GM19240 (cell line): Measurements from ENCODE around the gene TEX261.
"Not testable (repeated sequence)": the region's sequence is repeated elsewhere in the genome, so short reads cannot be mapped to it uniquely, and the experiment has no call there.

Experiments used
- DNase-seq: peaks from one replicate; pipeline ENCODE4 v3.0.0; 2011; ENCODE audit warnings: low spot score; ENCODE audit not compliant: insufficient read length

TEX261 gene

GRCh38 chr2:71000780-71001591 lies 6.3 kb upstream of the TEX261 start:
- peak; percentile 69 for DNase-seq

DNA sequence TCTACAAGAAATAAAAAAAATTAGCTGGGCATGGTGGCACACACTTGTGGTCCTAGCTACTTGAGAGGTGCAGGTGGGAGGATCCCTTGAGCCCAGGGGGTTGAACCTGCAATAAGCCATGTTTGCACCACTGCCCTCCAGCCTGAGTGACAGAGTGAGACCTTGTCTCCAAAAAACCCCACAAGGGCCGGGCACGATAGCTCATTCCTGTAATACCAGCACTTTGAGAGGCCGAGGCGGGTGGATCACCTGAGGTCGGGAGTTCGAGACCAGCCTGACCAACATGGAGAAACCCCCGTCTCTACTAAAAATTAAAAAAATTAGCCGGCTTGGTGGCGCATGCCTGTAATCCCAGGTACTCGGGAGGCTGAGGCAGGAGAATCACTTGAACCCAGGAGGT lies 5.3 kb upstream of the TEX261 start:
- DNase-seq: not testable (repeated sequence)

- no peak for DNase-seq
Measured at GRCh38 chr2:70999362-70999761, 4.7 kb upstream of the TEX261 start.

GRCh38 chr2:70998885-70999284 lies 4.2 kb upstream of the TEX261 start:
- DNase-seq: not testable (repeated sequence)

GRCh38 chr2:70995426-70995729 lies 705 bp upstream of the TEX261 start:
- peak; percentile 51 for DNase-seq

DNA sequence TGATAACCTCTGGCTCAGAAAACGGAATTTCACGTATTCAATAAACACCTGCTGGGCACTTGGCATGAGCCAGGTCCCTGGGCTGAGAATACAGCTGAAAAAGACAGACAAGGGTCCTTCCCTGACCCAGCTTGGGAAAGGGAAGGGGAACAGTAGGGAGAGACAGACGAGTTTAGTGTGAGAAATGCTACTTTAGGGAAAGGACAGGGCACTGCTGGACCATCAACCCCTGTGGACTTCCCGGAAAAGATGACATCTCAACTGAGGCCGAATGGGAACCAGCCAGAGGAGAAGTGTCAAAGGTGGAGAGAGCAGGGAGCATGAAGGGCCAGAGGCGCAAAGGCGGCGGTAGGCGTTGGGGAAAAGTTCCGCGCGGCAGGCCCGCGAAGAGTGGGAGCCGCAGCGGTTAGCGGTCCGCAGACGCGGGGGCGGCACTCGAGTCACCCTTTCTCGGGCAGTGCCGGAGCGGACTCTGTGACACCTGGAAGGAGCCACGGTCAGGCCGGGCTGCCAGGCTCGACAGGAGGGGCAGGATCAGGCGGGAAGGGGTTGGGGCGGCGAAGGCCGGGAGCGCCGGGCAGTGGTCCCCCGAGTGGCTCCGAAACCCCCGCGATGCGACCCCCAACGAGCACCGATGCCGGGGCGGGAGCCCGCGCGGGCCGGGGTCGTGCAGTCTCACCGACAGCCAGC lies 519 bp downstream of the TEX261 start:
- no peak for DNase-seq

GRCh38 chr2:70992945-70993853 lies 1.5 kb downstream of the TEX261 start:
- DNase-seq: no peak

- DNase-seq: no peak
Measured at GRCh38 chr2:70991742-70992141, 2.9 kb downstream of the TEX261 start.

GRCh38 chr2:70991142-70991541 lies 3.5 kb downstream of the TEX261 start:
- no peak for DNase-seq

GRCh38 chr2:70990216-70990615 lies 4.5 kb downstream of the TEX261 start:
- no peak for DNase-seq

DNA sequence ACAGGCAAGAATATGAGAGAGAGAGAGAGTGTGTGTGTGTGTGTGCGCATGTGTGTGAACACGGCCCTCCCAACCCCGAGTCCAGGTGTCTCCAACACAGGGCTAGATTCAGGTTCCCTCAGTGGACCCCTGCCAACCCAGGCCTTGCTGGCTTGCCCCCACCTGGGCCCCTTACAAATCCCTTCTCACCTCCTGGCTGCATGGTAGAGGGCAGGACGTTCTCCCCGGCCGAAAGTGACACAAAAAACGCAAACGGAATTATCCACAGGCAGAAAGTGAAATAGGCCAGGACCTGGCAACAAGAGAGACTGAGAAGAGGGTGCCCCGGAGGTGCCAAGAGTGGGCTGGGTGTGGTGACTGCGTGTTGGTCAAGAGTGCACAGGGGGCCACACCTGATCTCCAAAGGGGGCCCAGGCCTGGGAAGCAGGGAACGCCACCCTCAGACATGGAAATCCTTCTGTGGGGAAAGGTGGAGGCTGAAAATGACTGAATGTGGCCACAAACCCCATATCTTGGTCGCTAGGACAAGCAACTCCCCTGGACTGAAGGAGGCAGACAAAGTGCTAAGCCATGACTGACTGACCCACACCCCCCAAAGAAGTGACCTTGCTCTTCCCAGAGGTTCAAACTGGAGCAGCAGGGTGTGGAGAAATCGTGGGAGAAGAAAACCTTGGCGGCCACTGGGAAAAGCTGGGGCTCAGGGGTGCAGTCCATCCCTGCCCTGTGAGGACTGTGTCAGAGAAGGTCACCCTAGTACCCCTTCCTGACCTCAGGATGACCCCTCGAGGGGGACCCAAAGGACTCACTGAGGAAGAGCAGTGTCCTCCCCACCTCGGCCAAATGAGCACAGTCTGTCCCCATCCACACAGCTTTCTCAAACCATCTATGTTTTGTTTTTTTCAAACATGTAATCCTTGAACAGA lies 5.7 kb downstream of the TEX261 start:
- DNase-seq: no peak

DNA sequence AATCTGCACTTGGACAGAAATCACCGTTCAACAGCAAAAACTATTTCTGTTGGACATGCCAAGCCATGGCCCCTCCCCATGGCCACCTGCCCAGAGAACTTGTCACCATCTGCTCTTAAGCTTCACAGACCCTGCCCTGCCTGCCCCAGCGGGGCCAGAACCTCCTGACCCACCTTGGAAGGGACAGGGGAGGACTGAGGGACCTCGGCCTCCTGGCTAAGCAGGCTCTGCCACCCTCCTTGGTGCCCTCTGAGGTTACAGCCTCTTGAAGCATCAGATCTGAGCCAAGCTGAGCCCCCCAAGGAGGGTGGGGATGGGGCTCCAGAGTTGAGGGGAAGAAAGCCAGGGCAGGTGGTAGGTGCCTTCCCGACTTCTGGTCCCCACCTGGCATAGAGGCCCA lies 6.5 kb downstream of the TEX261 start:
- no peak for DNase-seq

DNA sequence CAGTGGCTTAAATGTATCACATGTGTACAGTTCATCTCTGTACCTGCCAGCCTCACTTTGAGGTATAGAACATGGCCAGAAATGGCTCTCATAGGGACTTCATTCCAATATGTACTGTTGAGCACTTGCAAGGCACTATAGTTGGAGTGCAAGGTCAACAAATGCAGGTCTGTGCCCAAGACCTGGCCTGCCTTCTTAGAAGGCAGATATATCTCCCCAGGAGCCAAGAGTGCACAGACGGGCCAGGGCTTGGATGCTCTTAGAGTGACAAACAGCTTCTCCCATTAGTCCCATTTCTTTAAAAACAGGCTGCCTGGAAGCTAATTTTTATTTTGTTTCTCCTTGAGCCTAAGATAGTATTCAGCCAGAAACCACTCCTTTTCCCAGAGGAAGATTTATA lies 7.3 kb downstream of the TEX261 start:
- no peak for DNase-seq

- DNase-seq: no peak
Measured at GRCh38 chr2:70986499-70987189, 8.0 kb downstream of the TEX261 start.

DNA sequence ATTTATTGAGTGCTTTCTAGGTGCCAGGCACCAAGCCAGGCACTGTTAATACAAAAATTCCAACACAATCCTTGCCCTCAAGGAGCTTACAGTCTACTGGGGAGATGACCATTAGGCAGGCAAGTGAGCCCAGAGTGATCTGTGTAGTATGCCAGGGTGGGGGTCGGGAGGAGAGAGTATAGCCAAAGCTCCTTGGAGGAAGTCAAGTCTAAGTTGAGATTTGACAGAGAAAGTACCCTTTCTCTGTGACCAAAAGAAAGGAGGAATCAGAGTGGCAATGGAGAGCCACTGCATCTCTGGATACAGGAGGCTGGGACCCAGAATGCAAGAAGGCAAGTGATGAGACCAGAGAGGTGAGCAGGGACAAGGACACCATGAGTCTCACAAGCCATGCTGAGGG lies 8.7 kb downstream of the TEX261 start:
- no peak for DNase-seq

DNA sequence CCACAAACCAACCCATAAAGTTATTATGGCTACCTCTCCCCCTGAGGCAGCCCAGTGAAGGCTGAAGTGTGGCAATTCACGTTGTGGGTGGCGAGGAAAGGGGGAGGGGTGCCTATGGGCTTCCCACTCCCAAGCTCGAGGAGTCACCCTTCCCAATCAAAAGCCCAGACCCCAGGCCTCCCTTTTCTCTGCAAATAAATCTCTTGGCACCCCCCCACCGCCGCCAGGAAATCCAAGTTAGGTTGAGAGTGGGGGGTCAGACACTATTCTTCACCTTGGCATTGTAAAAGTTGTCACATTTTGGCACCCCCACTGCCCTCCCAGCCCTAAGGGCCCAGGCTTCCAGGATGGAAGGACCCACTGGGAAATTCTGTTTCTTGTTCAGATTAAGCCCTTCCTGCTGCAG lies 9.4 kb downstream of the TEX261 start:
- no peak for DNase-seq

DNA sequence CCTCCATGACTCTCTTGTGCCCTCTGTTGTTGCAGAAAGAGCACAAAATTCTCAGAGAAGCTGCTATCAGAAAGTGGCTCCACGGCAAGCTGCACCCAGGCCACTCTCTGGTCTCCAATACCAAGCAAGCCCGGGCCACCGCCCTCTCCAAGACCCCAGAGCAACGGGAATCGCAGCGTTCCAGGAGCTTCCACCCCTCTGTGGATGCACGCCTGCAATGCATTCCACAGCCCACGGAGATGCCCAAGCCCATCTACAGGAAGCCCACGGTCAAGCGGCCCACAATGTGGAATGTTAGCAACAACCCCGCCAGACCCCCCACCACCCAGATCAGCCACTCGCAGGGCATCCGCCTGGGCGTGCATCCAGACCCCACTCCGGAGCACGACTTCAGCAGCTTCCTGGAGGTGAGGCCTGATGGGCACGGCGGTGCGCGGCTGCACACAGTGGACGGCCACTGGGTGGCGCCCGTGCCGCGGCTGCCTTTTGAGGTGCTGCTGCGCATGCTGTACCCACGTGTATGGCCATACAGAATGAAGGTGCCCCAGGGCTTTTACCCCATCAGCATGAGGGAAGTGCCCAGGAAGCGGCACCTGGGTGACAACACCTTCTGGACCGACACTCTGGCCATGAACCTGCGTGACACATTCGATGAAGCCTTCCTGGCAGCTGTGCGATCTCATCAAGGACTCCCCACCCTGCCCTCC lies 9.9 kb downstream of the TEX261 start:
- DNase-seq: peak; percentile 78

- no peak for DNase-seq
Measured at GRCh38 chr2:70984228-70984575, 10.5 kb downstream of the TEX261 start.

GRCh38 chr2:70983506-70984227 lies 11.0 kb downstream of the TEX261 start:
- no peak for DNase-seq
